K562 treated with DMSO at 1 percent for 48 hours (cell line): ENCODE data around the gene GCFC2. TPM values are rescaled to one million over a fixed set of nuclear protein-coding genes. Genes with fewer than 3 reads are reported as not detected.

ENCODE experiments used
- total RNA-seq: library from RNA; unstranded; fragments of 300-600 nt; gene quantifications from 2 replicates; pipeline ENCODE4 v1.2.3, GENCODE V29; 2022; ENCODE audit warnings: low replicate concordance; ENCODE audit errors: extremely low read depth

The GCFC2 gene
- total RNA-seq: not detected in 2 replicates

DNA sequence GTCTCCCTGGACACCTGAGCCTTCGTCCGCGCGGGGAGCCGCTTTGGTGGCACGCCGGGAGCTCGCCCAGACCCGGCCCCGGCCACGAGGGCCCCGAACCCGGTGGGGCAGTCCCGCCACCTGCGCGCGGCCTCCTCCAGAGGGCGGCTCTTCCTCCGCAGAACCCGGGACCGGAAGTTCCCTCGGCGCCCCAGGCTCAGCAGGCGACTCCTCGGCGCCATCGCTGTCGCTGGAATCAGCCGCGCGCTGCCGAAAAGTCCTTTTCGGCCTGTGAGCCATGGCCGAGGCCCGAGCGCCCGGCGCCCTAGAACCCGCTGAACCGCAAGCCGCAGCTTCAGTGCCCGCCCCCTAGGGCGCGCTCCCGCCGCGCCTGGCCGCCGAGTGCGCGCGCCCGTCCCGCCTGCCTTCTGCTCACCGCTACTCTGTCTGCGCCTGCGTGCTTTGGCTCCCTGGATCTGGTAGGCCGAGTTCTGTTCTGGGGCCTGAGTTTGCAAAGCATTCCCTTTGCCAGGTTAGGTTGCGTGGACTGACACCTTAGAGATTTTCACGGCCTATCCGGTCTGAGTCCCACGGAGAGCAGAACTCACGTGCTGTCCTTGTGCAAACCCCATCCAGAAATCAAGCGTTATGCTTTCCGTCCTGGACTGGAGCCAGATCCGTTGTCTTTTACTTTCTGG, at the start of gene GCFC2:
Gene GCFC2, minus strand, starts transcription at position 339 of the 677 bp plus-strand sequence. Its CDS starts 60 bp downstream, at position 279.

DNA sequence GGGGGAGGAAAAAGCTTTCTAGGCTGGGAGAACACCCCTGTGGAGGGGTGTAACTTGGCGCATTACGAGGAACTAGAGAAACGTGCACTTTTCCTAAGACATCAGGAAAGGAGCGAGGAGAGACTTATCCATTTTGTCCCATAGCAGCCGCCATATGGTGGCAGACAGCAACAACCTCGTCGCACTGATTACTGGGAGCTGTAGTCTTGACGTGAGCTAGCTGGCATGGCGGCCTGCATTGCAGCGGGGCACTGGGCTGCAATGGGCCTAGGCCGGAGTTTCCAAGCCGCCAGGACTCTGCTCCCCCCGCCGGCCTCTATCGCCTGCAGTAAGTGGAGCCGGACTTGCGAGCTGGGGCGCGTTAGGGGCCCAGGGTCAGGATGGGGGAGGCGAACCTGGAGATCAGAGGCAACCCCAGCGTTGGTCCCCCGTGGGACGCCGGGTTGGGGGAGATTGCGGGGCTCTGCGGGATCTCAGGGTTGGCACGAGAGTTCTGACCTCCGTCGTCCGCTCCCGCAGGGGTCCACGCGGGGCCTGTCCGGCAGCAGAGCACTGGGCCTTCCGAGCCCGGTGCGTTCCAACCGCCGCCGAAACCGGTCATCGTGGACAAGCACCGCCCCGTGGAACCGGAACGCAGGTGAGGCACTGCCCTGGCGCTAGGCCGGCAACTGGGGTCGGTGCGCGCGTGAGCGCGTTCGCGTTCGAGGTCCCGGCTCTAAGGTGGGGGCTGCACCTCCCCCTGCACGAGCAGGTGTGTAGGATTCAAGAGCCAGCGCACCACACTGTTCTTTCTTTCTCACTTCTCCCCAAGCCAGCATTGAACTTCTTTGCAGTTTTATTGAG, 63.9 kb downstream of the GCFC2 start, which contains the start of gene MRPL19:
Gene MRPL19, plus strand, starts transcription at position 201 of the 843 bp plus-strand sequence. Its CDS starts 25 bp downstream, at position 226.

Other genes with a start within 250 kb of the GCFC2 start
- not detected in 2 replicates for gene EVA1A, start 150.0 kb downstream of the GCFC2 start, total RNA-seq
- not detected in 2 replicates for gene MRPL19, start 64.1 kb downstream of the GCFC2 start, total RNA-seq